ENCODE data around the gene SUMF2.

GRCh38 chr7:56077681-56078080 lies 13.6 kb downstream of the SUMF2 start:
- TF ChIP-seq ZNF274 (IDR thresholded peaks at IDR 0.05; ENCODE audit: low read depth, low read length) (no peak), YY1 (IDR thresholded peaks at IDR 0.05; ENCODE audit: insufficient read depth, insufficient read length) (no peak)
